GM21381 (cell line): ENCODE measurements around the gene TRMU.
"Not testable (repeated sequence)": the region's sequence is repeated elsewhere in the genome, so short reads cannot be mapped to it uniquely, and the experiment has no call there.

ENCODE experiments used
- ATAC-seq: cut with Tn5 transposase; IDR thresholded peaks from one replicate; pipeline ENCODE4 v1.9.1; 2021; ENCODE audit warnings: mild to moderate bottlenecking, moderate library complexity; ENCODE audit not compliant: unreplicated experiment

The TRMU gene

GRCh38 chr22:46299101-46299500, 36.4 kb upstream of the TRMU start:
- no peak for ATAC-seq

DNA sequence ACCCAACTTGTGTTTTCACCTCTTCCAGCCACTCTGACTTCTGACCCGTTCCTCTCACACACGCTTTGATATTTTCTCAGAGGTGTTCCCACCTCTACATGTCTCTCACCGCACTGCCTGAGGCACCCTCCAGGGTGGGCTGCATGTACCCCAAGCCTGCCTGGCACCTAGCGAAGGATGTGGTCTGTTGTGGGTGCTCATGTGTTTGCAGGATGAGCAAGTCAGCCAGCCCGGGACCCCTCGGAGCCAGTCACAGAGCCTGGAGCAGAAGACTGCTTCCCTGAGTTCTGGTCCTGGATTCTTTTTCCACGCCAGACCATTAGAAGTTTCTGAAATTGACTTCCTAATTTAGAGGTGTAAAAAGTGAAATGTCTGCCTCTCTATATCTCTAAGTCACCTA, 35.0 kb upstream of the TRMU start:
- no peak for ATAC-seq

DNA sequence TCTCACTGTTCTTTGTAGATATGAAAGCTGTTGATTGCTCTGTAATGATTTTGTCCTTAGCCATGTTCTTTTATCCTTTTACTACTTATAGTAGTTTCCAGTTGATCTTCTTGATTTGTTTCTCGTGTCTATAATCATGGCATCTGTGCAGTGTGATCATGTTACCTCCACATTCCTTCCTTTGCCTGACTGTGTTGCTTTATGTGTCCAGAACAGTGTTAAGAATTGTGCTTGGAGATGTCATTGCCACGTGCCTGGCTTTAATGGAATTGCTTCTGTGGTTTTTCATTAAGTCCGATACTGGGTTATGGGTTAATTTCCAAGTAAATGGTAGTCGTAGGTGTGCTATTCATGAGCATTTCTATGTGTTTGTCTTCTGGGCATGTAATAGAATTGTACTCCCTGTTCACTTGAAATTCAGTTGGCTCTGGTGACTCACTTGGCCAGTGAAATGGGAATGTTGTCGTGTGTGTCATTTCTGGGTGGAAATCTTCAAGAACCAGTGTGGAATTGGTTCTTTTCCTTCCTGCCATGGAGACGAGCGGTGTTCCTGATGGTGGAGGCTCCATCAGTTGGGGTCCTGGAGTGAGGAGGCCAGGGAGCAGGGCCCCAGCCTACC, 32.1 kb upstream of the TRMU start:
- ATAC-seq = no peak

DNA sequence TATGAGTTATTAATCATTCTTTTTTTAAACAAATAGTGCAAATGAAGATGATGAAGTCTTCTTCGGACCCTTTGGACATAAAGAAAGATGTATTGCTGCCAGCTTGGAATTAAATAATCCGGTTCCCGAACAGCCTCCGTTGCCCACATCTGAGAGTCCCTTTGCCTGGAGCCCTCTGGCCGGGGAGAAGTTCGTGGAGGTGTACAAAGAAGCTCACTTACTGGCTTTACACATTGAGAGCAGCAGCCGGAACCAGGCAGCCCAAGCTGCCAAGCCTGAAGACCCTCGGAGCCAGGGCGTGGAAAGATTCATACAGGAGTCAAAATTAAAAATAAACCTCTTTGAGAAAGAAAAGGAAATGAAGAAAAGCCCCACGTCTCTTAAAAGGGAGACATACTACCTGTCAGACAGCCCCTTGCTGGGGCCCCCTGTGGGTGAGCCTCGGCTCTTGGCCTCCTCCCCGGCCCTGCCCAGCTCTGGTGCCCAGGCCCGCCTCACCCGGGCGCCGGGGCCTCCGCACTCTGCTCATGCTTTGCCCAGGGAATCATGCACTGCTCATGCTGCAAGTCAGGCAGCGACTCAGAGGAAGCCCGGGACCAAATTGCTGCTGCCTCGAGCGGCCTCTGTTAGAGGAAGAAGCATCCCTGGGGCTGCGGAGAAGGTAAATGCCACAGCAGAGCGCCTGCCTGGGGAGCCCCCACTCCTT, 27.1 kb upstream of the TRMU start:
- ATAC-seq = no peak

DNA sequence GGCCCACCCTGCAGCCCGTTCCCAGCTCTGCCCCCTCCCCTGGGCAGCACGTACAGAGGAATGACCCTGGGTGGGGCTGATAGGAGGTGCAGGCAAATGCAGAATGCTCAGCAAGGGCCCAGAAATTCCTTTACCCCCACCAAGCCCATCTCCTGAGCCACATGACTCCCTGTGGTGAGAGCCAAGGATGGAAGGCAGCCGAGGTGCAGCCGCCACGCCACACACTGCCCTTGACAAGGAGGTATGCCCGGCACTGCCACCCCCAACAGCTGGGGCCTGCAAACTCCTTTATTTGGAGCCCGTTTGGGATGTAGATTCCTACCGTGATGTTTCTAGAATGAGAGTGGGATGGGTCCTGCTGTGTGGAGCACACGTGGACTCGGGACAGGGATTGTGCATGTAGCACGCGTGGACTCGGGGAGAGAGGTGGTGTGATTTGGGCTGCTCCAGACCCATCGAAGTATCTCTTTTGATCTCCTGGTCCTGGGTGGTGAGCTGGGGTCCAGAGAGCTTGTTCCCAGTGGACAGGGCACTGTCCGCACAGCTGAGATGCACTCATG, 25.9 kb upstream of the TRMU start:
- ATAC-seq = no peak

GRCh38 chr22:46312056-46312455, 23.5 kb upstream of the TRMU start:
- no peak for ATAC-seq

GRCh38 chr22:46312848-46313247, 22.7 kb upstream of the TRMU start:
- ATAC-seq = not testable (repeated sequence)

- ATAC-seq = no peak
These were observed 19.5 kb upstream of the TRMU start for GRCh38 chr22:46315976-46316375.

- ATAC-seq = no peak
These were observed 17.9 kb upstream of the TRMU start for GRCh38 chr22:46317646-46318045.

- ATAC-seq = no peak
These were observed 16.9 kb upstream of the TRMU start for GRCh38 chr22:46318576-46318975.

GRCh38 chr22:46319319-46319718, 16.2 kb upstream of the TRMU start:
- ATAC-seq = no peak

GRCh38 chr22:46320166-46320710, 15.3 kb upstream of the TRMU start:
- no peak for ATAC-seq

GRCh38 chr22:46320716-46321386, 14.7 kb upstream of the TRMU start:
- no peak for ATAC-seq

DNA sequence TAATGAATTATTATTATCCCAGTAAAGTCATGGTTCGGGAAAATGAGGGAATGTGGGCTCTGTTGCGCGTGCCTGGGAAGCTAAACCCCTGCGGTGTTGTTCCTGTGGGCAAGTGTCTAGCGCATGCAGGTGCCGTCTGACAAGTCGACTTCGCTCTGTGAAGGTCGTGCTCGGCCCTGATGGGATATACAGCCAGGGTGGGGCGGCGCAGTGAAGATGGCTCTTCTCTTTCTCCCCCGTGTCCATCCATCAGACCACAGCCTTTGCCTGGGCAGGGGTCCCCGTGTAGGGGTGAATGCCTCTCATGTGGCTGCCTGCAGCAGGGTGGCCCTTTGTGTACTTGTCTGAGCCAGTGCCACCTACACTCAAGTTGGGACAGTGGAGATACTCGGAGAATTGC, 12.8 kb upstream of the TRMU start:
- no peak for ATAC-seq

- no peak for ATAC-seq
These were observed 12.4 kb upstream of the TRMU start for GRCh38 chr22:46323162-46323561.

DNA sequence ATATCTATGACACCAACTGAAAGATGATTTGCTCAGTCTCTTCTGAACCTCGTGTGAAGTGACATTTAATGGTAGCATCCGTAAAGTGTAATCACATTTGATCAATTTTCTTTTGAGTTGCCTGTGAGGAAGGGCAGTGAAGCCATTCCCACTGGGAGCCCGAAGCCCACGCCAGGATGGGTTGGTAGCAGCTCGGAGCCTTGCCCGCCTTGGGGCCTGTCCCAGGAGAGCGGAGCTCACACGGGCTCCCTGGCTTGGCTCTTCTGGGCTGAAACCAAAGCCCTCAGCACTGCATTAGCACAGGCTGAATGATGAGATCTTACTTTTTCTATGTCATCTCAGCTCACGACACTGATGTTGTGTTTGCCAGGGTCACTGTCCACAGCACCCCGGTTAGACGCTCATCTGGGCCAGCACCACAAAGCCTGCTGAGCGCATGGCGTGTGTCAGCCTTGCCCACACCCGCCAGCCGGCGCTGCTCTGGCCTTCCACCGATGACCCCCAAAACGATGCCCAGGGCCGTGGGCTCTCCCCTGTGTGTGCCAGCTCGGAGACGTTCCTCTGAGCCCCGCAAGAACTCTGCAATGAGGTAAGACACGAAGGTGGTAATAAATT, 9.3 kb upstream of the TRMU start:
- no peak for ATAC-seq

DNA sequence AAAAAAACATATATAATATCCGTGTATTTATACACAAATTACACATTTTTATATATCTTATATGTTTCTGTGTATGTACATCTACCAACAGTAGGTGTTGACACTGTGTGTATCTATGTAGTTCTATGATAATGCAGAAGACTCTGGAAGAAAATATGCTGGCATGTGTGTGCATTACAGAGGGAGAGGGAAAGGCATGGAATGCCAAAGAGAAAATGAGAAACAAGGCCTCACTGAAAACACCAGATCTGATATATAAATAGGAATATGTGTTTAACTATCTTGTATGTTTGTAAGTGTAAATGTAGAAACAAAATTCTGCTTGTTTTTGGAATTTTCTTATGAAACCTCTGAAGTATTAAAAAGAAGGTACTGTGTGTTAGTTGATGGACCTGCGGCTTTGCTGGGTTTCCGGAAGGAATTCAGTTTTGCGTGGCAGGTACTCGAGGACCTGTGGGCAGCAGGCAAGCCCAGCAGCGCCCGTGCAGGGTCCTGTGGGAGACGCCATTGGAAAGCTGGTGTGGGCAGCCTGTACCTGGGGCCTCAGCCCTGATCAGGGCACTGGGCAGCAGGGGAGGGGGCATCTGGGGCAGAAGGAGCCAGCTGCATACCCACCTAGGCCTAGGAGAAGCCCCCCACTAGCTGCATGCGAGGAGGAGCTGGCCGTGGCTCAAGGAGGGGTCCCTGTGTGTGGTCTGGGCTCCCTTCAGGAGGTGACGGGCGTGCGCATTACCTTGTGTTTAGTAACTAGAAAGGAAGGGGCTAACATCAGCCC, 7.6 kb upstream of the TRMU start:
- no peak for ATAC-seq

GRCh38 chr22:46328797-46329196, 6.7 kb upstream of the TRMU start:
- no peak for ATAC-seq

DNA sequence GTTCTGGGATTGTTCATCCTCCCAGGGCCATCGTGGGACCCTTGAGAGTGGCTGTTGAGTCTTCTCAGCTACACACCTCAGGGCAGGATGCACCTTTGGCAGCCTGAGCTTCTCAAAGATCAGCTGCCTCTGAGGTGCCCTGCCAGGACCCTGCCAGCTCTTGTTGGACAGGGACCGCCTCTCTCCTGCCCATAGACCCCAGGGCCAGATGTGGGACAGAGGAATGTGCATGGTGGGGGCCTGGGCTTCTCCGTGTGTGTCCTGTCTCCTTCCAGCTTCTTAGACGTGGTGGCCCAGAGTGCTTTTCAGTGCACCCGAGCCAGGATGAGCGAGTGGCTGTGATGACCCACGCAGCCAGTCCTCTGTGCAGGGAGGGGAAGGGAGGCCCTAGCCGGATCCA, 5.9 kb upstream of the TRMU start:
- no peak for ATAC-seq

- ATAC-seq = no peak
These were observed 5.1 kb upstream of the TRMU start for GRCh38 chr22:46330426-46330825.

DNA sequence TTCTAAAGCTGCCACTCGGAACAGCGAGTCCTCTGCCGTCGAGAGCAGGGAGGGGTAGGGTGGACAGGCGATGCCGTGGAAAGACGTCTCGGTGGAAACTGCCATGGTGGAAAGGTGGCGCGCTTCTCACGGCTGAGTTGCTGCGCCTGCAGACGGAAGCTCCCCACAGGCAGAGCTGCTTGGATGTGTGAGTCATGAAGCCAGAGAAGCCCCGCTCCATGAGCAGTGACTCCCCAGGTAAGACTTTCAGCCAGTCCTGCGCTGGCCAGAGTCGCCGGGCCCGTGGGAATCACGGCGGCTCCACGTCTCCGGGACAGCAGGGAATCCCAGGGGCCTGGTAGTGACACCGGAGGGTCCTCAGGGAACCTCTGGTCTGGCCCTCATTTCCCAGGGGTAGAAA, 4.0 kb upstream of the TRMU start:
- ATAC-seq = no peak
